SIG-M5 treated with dmso at 0.1 percent for 504 hours (cell line): Measurements from ENCODE around the gene PSMA5.

Experiments used
- DNase-seq: peaks from one replicate; lab custom pipeline; 2025; ENCODE audit not compliant: unreplicated experiment; lab: John Stamatoyannopoulos, UW

PSMA5 gene

DNA sequence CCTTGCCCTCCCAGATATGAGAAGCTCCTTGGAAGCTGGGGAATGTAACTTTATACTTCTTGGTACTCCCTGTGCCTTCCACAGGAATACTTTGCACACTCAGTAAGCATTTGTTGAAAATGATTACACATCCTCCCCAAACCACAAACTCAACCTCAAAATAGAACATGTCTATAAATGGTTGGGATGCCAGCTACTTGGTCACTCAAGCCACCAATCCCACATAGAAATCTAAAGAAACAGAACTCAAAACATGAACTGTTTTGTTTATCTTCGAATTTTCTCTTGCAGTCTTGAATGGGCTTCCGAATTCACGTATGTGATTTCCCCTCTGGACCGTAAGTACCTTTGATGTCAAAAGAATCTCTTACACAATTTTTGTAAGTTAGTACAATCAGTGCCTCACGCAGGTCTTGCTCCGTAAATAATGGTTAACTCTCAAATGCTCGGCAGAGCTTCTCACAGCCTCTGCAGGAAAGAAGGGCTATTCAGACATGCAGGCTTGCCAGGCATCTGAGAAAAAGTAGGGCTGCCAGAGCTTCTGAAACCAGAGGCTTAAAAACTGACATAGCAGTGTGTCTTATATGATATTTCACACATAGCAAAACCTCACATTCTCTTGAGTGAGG lies 55.4 kb downstream of the PSMA5 start:
- peak; percentile 26 for DNase-seq

GRCh38 chr1:109369167-109369746 lies 57.0 kb downstream of the PSMA5 start:
- DNase-seq: peak; percentile 45

- no peak for DNase-seq
These were observed 57.8 kb downstream of the PSMA5 start for GRCh38 chr1:109368464-109368863.

DNA sequence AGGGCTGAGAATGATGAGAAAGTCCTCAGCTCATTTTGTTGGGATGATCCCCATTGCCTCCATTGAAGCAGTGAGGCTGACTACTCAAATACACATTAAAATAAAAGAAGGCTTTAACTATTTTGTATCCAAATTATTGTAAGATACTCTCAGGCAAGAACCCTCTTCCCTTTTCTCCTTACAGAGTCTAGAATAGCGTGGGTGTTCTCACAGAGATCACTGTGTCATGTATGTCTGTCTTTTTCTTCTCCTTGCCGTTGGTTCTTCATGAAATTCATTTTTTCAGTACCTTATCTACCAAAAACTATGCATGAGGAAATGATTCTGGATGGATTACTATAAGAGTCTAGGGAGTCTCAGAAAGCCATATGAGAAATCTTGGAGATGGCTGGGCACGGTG lies 58.6 kb downstream of the PSMA5 start:
- DNase-seq: no peak

DNA sequence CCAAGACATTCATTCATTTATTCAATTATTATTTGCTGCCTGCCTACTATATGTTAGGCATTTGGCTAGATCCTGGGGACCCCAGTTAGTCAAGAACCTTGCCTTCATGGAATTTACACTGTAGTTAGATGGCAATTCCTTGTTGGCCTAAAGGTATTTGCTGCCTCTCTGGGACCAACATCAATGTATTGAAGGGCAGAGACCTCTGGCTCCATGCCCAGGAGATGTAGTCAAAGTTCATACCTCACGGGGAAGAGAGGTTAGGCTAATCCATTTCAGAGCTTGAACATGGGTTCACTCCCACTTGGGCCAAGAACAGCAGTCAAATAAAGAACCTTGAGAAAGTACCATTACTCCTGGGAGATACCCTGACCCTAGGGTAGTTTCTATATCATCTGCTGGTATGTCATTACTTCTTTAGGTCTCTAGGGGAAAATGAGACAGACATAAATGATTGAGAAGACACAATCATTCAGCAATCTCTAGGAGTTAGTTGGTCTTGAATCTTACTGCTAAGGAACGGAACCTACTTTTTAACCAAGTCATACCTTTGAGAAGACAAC lies 60.5 kb downstream of the PSMA5 start:
- no peak for DNase-seq

DNA sequence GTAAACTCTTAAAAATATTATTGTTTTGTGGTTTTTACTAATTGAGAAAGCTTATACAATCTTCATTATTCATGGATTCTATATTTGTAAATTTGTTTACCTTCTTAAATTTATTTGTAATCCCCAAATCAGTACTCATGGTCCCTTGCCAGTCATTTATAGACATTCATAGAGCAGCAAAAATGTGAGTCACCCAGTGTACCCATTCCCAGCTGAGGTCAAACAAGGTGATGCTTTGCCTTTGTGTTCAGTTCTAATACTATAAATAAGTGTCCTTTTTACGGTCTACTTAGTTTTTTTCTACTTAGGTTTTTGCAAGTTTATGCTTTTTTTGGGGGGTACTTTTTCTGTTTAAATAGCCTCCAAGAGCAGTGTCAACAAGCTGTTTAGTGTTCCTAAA lies 64.6 kb downstream of the PSMA5 start:
- DNase-seq: no peak

GRCh38 chr1:109361069-109361468 lies 65.2 kb downstream of the PSMA5 start:
- DNase-seq: no peak

DNA sequence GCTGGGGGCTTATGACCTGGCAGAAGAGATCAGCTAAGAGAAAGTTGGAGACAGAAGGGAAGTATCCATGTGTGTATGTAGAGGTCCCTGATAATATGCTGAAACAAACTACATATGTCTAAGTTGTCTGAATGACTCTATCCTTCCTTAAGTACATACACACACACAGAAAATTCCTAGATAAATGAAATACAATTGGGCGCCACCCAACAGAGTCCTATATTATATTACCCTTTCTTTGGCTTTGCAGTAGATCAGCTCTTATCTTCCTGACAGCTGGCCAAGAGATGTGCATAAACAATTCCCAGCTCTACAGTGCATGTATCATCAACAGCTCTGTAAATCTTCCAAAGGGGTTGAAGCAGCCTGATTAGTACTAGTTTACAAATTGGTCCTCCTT lies 68.6 kb downstream of the PSMA5 start:
- no peak for DNase-seq

DNA sequence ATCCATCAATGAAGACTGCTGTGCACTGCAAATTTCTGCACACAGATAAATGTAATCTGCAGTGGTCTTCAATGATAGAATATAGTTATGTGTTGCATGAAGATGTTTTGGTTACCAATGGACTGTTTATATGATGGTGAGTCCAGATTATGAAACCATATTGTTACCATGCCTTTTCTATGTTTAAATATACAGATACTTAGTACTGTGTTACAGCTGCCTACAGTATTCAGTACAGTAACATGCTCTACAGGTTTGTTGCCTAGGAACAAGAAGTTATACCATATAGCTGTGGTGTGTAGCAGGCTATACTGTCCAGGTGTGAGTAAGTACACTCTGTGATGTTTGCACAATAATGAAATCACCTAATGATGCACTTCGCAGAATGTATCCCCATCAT lies 69.3 kb downstream of the PSMA5 start:
- no peak for DNase-seq

- no peak for DNase-seq
These were observed 69.7 kb downstream of the PSMA5 start for GRCh38 chr1:109356505-109356904.

- no peak for DNase-seq
These were observed 71.3 kb downstream of the PSMA5 start for GRCh38 chr1:109354929-109355328.

- no peak for DNase-seq
These were observed 74.8 kb downstream of the PSMA5 start for GRCh38 chr1:109351457-109351856.

DNA sequence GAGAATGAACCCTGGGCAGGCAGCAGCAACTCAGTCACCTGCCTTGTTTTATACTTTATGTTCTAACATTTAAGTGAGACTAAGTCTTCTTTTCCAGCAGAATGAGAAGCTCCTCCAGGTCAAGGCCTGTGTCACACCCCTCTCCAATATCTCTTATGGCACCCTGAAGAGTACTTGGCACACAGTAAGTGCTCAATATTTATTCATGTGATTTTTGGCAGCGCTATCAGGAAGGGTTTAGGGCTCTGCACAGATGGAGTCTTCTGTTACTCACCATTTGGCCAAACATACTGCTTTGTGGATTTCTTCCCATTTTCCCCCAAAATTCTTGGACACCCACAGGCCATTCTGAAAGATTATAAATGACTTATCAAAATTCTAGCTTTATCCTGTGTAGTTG lies 75.6 kb downstream of the PSMA5 start:
- no peak for DNase-seq

- DNase-seq: no peak
These were observed 76.1 kb downstream of the PSMA5 start for GRCh38 chr1:109350182-109350581.
